Liver (tissue), 3 donors: ENCODE measurements around the gene POMT1.

ENCODE experiments used
- CTCF ChIP-seq: fragments of 150-350 bp; IDR thresholded peaks from 2 replicates; pipeline ENCODE4 v1.5.1; 2017; ENCODE audit warnings: improper control_type of control experiment, low read depth, low read length; ENCODE audit not compliant: missing input control
- FOXA2 ChIP-seq: IDR thresholded peaks from 2 replicates; pipeline ENCODE4 v1.6.1; 2016; ENCODE audit warnings: antibody characterized with exemption
- HNF4G ChIP-seq: IDR thresholded peaks from 2 replicates; pipeline ENCODE4 v1.6.1; 2016; ENCODE audit warnings: antibody characterized with exemption
- JUND ChIP-seq, 2 donors: IDR thresholded peaks; 2 replicates each; pipeline ENCODE4 v1.6.1; 2016; ENCODE audit warnings: antibody characterized with exemption in 2 of 2
- MAX ChIP-seq: IDR thresholded peaks from 2 replicates; pipeline ENCODE4 v1.6.1; 2016; ENCODE audit warnings: antibody characterized with exemption
- RAD21 ChIP-seq, 2 donors: IDR thresholded peaks; 2 replicates each; pipeline ENCODE4 v1.6.1; 2016; ENCODE audit warnings: antibody characterized with exemption in 2 of 2, mild to moderate bottlenecking in 2 of 2
- TAF1 ChIP-seq: conservative IDR thresholded peaks from 2 replicates; pipeline ENCODE4 v1.6.1; 2016; ENCODE audit warnings: antibody characterized with exemption, mild to moderate bottlenecking
- ZBTB33 ChIP-seq: IDR thresholded peaks from 2 replicates; pipeline ENCODE4 v1.6.1; 2016; ENCODE audit warnings: antibody characterized with exemption
- donor health status: healthy.
- donor health status: healthy.

- no peak for TF ChIP-seq CTCF
- no peak for TF ChIP-seq TAF1
- TF ChIP-seq JUND (IDR thresholded peaks at IDR 0.05): no peak
- TF ChIP-seq MAX: no peak
- no peak for TF ChIP-seq ZBTB33
- TF ChIP-seq HNF4G: no peak
- TF ChIP-seq RAD21 (IDR thresholded peaks at IDR 0.05): no peak
- TF ChIP-seq FOXA2: no peak
These were observed 26.3 kb downstream of the POMT1 start for GRCh38 chr9:131528886-131529505.
